K562 (cell line): ENCODE data around the gene CCDC127. TPM values are rescaled to one million over a fixed set of nuclear protein-coding genes. Genes with fewer than 3 reads are reported as not detected.

Source experiments
- ATAC-seq: fragments of 200-7000 bp; cut with Tn5 transposase; 3 replicates; pipeline ENCODE4 v1.9.1; 2020; ENCODE audit warnings: moderate library complexity
- BruUV-seq: library from RNA; stranded (reverse); fragments of 400-500 nt; replicated peaks from 2 replicates; lab custom pipeline; 2021; lab: Mats Ljungman, UMichigan
- CTCF ChIA-PET: fragments of 300-600 bp; formaldehyde crosslinking; extraction: SDS; loops from one replicate; lab custom pipeline; 2021; ENCODE audit warnings: low intra/inter-chr PET ratio; lab: Yijun Ruan, JAX
- POLR2A ChIA-PET: fragments of 300-600, 350-650 bp; sonication (Branson Sonifier 250); formaldehyde crosslinking; extraction: SDS; loops from one replicate; lab custom pipeline; 2021; ENCODE audit warnings: antibody characterized with exemption, inconsistent platforms; lab: Yijun Ruan, JAX
- DNase-seq, 4 experiments: peaks; one replicate each; pipeline versions ENCODE4 v3.0.0 to v3.0.0-alpha.2; 2011 to 2018; ENCODE audit warnings: low spot score in 3 of 4, mixed read lengths in 3 of 4; ENCODE audit errors: extremely low read depth in 1 of 4
- FAIRE-seq: peaks from 2 replicates; lab custom pipeline; 2011; peaks lifted over from hg19 to GRCh38; lab: Jason Lieb, UNC
- H2AFZ ChIP-seq: 2 replicates; pipeline ENCODE4 v1.6.0; 2011; ENCODE audit warnings: low read depth, low read length, control low read depth, inconsistent platforms
- H3K27ac ChIP-seq: fragments of 200-600 bp; 3 replicates; pipeline ENCODE4 v1.8.0; 2011; ENCODE audit warnings: low read depth, mild to moderate bottlenecking, control low read depth, inconsistent platforms, low read length, moderate library complexity, mixed read lengths; ENCODE audit errors: extremely low read depth
- H3K27me3 ChIP-seq, 2 experiments: fragments of 300-600 bp in 1 of 2; 2 replicates in 1 of 2; 3 replicates in 1 of 2; pipeline versions ENCODE4 v1.6.0 to v1.8.0; 2011; ENCODE audit warnings: inconsistent platforms in 2 of 2, low read length in 2 of 2, mild to moderate bottlenecking in 1 of 2, mixed read lengths in 1 of 2, moderate library complexity in 1 of 2; ENCODE audit not compliant: control insufficient read depth in 2 of 2, insufficient read depth in 2 of 2
- H3K36me3 ChIP-seq: fragments of 300-600 bp; 3 replicates; pipeline ENCODE4 v1.8.0; 2011; ENCODE audit warnings: mild to moderate bottlenecking, low read length, inconsistent platforms; ENCODE audit not compliant: control insufficient read depth, insufficient read depth
- H3K4me1 ChIP-seq, 2 experiments: fragments of 200-600 bp in 1 of 2; replicated peaks in 1 of 2; 2 replicates in 1 of 2; 3 replicates in 1 of 2; pipeline versions ENCODE4 v1.5.1 to v1.8.0; 2011; ENCODE audit warnings: inconsistent platforms in 2 of 2, low read length in 2 of 2, mild to moderate bottlenecking in 1 of 2, mixed read lengths in 1 of 2, moderate library complexity in 1 of 2; ENCODE audit not compliant: control insufficient read depth in 2 of 2, insufficient read depth in 2 of 2
- H3K4me2 ChIP-seq: 2 replicates; pipeline ENCODE4 v1.6.1; 2011; ENCODE audit warnings: low read length, control low read depth, inconsistent platforms, mixed read lengths; ENCODE audit not compliant: insufficient read depth
- H3K4me3 ChIP-seq: fragments of 200-600 bp; sonication (generic), shearing (Covaris generic); 2 replicates; pipeline ENCODE4 v1.5.1; 2016; ENCODE audit warnings: control low read depth, inconsistent platforms
- H3K79me2 ChIP-seq: fragments of 200-600 bp; 3 replicates; pipeline ENCODE4 v1.8.0; 2011; ENCODE audit warnings: low read length, inconsistent platforms; ENCODE audit not compliant: control insufficient read depth, insufficient read depth
- H3K9ac ChIP-seq, 2 experiments: 2 replicates each; pipeline versions ENCODE4 v1.6.0 to v1.6.1; 2011; ENCODE audit warnings: low read depth in 2 of 2, low read length in 2 of 2, control low read depth in 1 of 2, inconsistent platforms in 1 of 2, mild to moderate bottlenecking in 1 of 2, mixed read lengths in 1 of 2; ENCODE audit not compliant: insufficient read depth in 1 of 2
- H3K9me1 ChIP-seq: one replicate; pipeline ENCODE4 v1.6.0; 2011; ENCODE audit warnings: inconsistent platforms, mild to moderate bottlenecking, low read length, moderate library complexity; ENCODE audit not compliant: control insufficient read depth, insufficient read depth
- H3K9me3 ChIP-seq: replicated peaks from 2 replicates; pipeline ENCODE4 v1.5.1; 2011; ENCODE audit warnings: low read depth, low read length, inconsistent platforms; ENCODE audit not compliant: control insufficient read depth, insufficient read depth
- H4K20me1 ChIP-seq: replicated peaks from 2 replicates; pipeline ENCODE4 v1.6.1; 2011; ENCODE audit warnings: low read length, inconsistent platforms, mixed read lengths; ENCODE audit not compliant: control insufficient read depth, insufficient read depth
- EWSR1 ChIP-seq: fragments of 450-650 bp; IDR thresholded peaks from 2 replicates; pipeline ENCODE4 v1.6.1; 2018; ENCODE audit warnings: borderline replicate concordance, mild to moderate bottlenecking, low read depth, moderate library complexity; ENCODE audit not compliant: partially characterized antibody
- MAZ ChIP-seq, 2 experiments: fragments of 450-650 bp in 1 of 2; sonication (generic) in 1 of 2; formaldehyde crosslinking; IDR thresholded peaks in 1 of 2; conservative IDR thresholded peaks in 1 of 2; 2 replicates each; pipeline versions ENCODE4 v1.4.0 to v1.5.0; 2020; ENCODE audit warnings: mild to moderate bottlenecking in 1 of 2, missing genetic modification reagents in 1 of 2
- SMAD4 ChIP-seq: fragments of 250-450 bp; sonication (Bioruptor Pico); conservative IDR thresholded peaks from 2 replicates; pipeline ENCODE4 v1.8.0; 2021; ENCODE audit warnings: inconsistent platforms, mild to moderate bottlenecking, moderate library complexity
- TCF3 ChIP-seq: sonication (generic); formaldehyde crosslinking; IDR thresholded peaks from 2 replicates; pipeline ENCODE4 v1.4.0; 2020; ENCODE audit warnings: mild to moderate bottlenecking, missing genetic modification reagents
- TFAM ChIP-seq: fragments of 250-450 bp; sonication (Bioruptor Pico); conservative IDR thresholded peaks from 2 replicates; pipeline ENCODE4 v1.5.0; 2021; ENCODE audit warnings: mild to moderate bottlenecking, moderate library complexity
- ZNF175 ChIP-seq: fragments of 200-800 bp; sonication (Bioruptor generic); IDR thresholded peaks from 2 replicates; pipeline ENCODE4 v1.6.1; 2016; ENCODE audit warnings: low read depth, mild to moderate bottlenecking, missing genetic modification characterization, missing compliant biosample characterization
- WGBS: fragments of 100-300 bp; shearing (Covaris generic); methylation state at CpG from one replicate; pipeline ENCODE4 v1.1.6; 2016; ENCODE audit warnings: low coverage, mixed read lengths; ENCODE audit not compliant: insufficient coverage; ENCODE audit errors: missing lambda C conversion rate; 5-methylcytosine and 5-hydroxymethylcytosine counted together
- in situ Hi-C: fragments of 300-500 bp; cut with MboI; formaldehyde crosslinking; loops from 4 replicates; pipeline ENCODE4 v1.15.0; 2018; ENCODE audit warnings: inconsistent platforms, mixed read lengths
- intact Hi-C: fragments of 100-400 bp; cut with micrococcal nuclease; formaldehyde crosslinking; loops from 2 replicates; pipeline ENCODE4 v1.14.2; 2022
- polyA plus RNA-seq, 8 experiments: library from polyadenylated mRNA; depleted of rRNA in 4 of 8; stranded (reverse) in 5 of 8; unstranded in 3 of 8; fragments of >200 nt; fragmentation: Nextera tagmentation in 2 of 8; fragmentation: Illumina TruSeq in 1 of 8; extraction: Ambion mirVana in 2 of 8; extraction: Trizol in 1 of 8; gene quantifications; 2 replicates each; pipeline versions ENCODE4 v1.2.1 to v1.2.3, GENCODE V29; 2011 to 2014; ENCODE audit warnings: inconsistent platforms in 1 of 8, missing spikeins in 1 of 8
- total RNA-seq, 7 experiments: library from RNA; depleted of rRNA in 6 of 7; stranded (reverse); fragments of >200 nt in 6 of 7; fragmentation: Illumina TruSeq in 2 of 7; extraction: Trizol in 2 of 7; gene quantifications; 2 replicates each; pipeline versions ENCODE4 v1.2.1 to v1.2.3, GENCODE V29; 2011 to 2021; ENCODE audit warnings: low replicate concordance in 1 of 7
- TF ChIP-seq, protein P1 (sequence below): sonication (generic); formaldehyde crosslinking; IDR thresholded peaks from 2 replicates; pipeline ENCODE4 v1.8.0; 2022; ENCODE audit warnings: mild to moderate bottlenecking, missing genetic modification reagents
- TF ChIP-seq, protein P2 (sequence below), 2 experiments: fragments of 450-650 bp in 1 of 2; IDR thresholded peaks; 2 replicates each; pipeline ENCODE4 v1.6.1; 2011 to 2017; ENCODE audit warnings: low read depth in 2 of 2, antibody characterized with exemption in 1 of 2, borderline replicate concordance in 1 of 2, low read length in 1 of 2, mild to moderate bottlenecking in 1 of 2, mixed read lengths in 1 of 2; ENCODE audit not compliant: control insufficient read depth in 1 of 2
- TF ChIP-seq, protein P3 (sequence below): fragments of 250-450 bp; sonication (Bioruptor Pico); IDR thresholded peaks from 2 replicates; pipeline ENCODE4 v1.9.0; 2021; ENCODE audit warnings: mild to moderate bottlenecking

The CCDC127 gene
- total and polyA plus RNA-seq, 9 of the 15 experiments (the other 6 are each of a cell fraction or from before 2014, with no cell fraction given) = 2.7 to 4.5 (median 4.1) TPM

DNA sequence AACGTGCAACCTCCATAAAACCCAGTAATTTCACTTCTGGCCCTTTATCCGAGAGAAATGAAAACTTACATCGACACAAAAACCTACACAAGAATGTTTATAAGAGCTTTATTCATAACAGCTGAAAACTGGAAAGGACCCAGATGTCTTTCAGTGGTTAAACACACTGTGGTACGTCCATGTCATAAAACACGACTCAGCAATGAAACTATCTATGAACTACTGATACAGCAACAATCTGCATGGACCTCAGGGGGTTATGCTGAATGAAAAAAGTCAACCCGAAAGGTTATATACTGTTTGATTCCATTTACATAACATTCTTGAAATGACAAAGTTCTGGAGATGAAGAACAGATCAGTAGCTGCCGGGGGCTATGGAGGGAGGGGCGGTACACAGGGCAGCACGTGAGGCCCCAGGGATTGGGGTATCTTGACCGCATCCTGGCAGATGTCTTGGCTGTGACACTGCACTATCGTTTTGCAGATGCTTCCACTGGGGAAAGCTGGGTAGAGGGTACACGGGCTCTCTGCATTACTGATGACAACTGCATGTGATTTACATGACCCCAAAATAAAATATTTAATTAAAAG is 4.1 kb downstream of the CCDC127 start:
- DNase-seq = no peak
- BruUV-seq = no TSS peak
- peaks cover 10% of the 10 kb centered on the region; the same call in 1 of the 3 replicates for H3K36me3 ChIP-seq
- peaks cover 32% of the 10 kb centered on the region for H3K79me2 ChIP-seq
- H2AFZ ChIP-seq = no peak overlapping the region
- peaks cover 7% of the 10 kb centered on the region; the same call in 1 of the 2 replicates for H4K20me1 ChIP-seq
- H3K4me1 ChIP-seq = peaks cover 2 to 9% of the 10 kb centered on the region in 2 experiments; a peak in 3 of 5 replicates
- no peak overlapping the region for H3K4me3 ChIP-seq
- FAIRE-seq = no peak
- ATAC-seq = no peak
- WGBS = 93% methylated on average over 12 of the region's 12 CpGs
- no peaks in the 10 kb centered on the region for H3K9me3 ChIP-seq
- intact Hi-C loops (no loop called here), in situ Hi-C loops (no loop called here)
- no peak overlapping the region for H3K9ac ChIP-seq
- H3K27ac ChIP-seq = no peak overlapping the region
- no peaks in the 10 kb centered on the region for H3K9me1 ChIP-seq
- ChIA-PET CTCF (no interaction called here), POLR2A (interaction anchor here (0.7 kb wide), 1 partner anchor 9 kb away, joined by 3 read pairs; no protein-coding TSS in a partner anchor)
- no peak overlapping the region for H3K4me2 ChIP-seq
- no peaks in the 10 kb centered on the region for H3K27me3 ChIP-seq
- TF ChIP-seq, protein P1, sequence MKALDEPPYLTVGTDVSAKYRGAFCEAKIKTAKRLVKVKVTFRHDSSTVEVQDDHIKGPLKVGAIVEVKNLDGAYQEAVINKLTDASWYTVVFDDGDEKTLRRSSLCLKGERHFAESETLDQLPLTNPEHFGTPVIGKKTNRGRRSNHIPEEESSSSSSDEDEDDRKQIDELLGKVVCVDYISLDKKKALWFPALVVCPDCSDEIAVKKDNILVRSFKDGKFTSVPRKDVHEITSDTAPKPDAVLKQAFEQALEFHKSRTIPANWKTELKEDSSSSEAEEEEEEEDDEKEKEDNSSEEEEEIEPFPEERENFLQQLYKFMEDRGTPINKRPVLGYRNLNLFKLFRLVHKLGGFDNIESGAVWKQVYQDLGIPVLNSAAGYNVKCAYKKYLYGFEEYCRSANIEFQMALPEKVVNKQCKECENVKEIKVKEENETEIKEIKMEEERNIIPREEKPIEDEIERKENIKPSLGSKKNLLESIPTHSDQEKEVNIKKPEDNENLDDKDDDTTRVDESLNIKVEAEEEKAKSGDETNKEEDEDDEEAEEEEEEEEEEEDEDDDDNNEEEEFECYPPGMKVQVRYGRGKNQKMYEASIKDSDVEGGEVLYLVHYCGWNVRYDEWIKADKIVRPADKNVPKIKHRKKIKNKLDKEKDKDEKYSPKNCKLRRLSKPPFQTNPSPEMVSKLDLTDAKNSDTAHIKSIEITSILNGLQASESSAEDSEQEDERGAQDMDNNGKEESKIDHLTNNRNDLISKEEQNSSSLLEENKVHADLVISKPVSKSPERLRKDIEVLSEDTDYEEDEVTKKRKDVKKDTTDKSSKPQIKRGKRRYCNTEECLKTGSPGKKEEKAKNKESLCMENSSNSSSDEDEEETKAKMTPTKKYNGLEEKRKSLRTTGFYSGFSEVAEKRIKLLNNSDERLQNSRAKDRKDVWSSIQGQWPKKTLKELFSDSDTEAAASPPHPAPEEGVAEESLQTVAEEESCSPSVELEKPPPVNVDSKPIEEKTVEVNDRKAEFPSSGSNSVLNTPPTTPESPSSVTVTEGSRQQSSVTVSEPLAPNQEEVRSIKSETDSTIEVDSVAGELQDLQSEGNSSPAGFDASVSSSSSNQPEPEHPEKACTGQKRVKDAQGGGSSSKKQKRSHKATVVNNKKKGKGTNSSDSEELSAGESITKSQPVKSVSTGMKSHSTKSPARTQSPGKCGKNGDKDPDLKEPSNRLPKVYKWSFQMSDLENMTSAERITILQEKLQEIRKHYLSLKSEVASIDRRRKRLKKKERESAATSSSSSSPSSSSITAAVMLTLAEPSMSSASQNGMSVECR (CRISPR knock-in tag) = no peak
- TF ChIP-seq TFAM (CRISPR knock-in tag) (no peak), MAZ (CRISPR knock-in tag; conservative IDR thresholded peaks at IDR 0.05 in 1 of 2, IDR thresholded peaks at IDR 0.05 in 1 of 2) (no peak), EWSR1 (no peak), ZNF175 (CRISPR knock-in tag) (no peak), TCF3 (CRISPR knock-in tag) (no peak), SMAD4 (CRISPR knock-in tag) (no peak)
- TF ChIP-seq, protein P2, sequence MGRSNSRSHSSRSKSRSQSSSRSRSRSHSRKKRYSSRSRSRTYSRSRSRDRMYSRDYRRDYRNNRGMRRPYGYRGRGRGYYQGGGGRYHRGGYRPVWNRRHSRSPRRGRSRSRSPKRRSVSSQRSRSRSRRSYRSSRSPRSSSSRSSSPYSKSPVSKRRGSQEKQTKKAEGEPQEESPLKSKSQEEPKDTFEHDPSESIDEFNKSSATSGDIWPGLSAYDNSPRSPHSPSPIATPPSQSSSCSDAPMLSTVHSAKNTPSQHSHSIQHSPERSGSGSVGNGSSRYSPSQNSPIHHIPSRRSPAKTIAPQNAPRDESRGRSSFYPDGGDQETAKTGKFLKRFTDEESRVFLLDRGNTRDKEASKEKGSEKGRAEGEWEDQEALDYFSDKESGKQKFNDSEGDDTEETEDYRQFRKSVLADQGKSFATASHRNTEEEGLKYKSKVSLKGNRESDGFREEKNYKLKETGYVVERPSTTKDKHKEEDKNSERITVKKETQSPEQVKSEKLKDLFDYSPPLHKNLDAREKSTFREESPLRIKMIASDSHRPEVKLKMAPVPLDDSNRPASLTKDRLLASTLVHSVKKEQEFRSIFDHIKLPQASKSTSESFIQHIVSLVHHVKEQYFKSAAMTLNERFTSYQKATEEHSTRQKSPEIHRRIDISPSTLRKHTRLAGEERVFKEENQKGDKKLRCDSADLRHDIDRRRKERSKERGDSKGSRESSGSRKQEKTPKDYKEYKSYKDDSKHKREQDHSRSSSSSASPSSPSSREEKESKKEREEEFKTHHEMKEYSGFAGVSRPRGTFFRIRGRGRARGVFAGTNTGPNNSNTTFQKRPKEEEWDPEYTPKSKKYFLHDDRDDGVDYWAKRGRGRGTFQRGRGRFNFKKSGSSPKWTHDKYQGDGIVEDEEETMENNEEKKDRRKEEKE (IDR thresholded peaks at IDR 0.05; ENCODE audit: borderline replicate concordance in 1 of 2, control insufficient read depth in 1 of 2, low read depth in 2 of 2, low read length in 1 of 2) = no peak
- TF ChIP-seq, protein P3, sequence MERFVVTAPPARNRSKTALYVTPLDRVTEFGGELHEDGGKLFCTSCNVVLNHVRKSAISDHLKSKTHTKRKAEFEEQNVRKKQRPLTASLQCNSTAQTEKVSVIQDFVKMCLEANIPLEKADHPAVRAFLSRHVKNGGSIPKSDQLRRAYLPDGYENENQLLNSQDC (CRISPR knock-in tag) = no peak
